Breast epithelium (tissue), 4 donors: Measurements from ENCODE around the gene CDON. TPM values are rescaled to one million over a fixed set of nuclear protein-coding genes. Genes with fewer than 3 reads are reported as not detected.
A peak's percentile ranks its signal among the peaks of the same experiment; 100 is the strongest.

ENCODE experiments used
- DNase-seq, 2 donors: peaks; one replicate each; pipeline ENCODE4 v3.0.0-alpha.2; 2019; ENCODE audit warnings: low spot score in 2 of 2
- H3K27ac ChIP-seq, 2 donors: fragments of 200-600 bp; sonication (generic) in 1 of 2; one replicate each; pipeline ENCODE4 v1.5.1; 2016 to 2019; ENCODE audit warnings: mild to moderate bottlenecking in 1 of 2
- H3K27me3 ChIP-seq, 2 donors: fragments of 200-600 bp; sonication (generic) in 1 of 2; one replicate each; pipeline versions ENCODE4 v1.5.1 to v1.6.0; 2017 to 2019; ENCODE audit warnings: control low read depth in 1 of 2, mild to moderate bottlenecking in 1 of 2
- H3K36me3 ChIP-seq: fragments of 200-600 bp; one replicate; pipeline ENCODE4 v1.5.1; 2019
- H3K4me1 ChIP-seq, 2 donors: fragments of 200-600 bp; sonication (generic); one replicate each; pipeline ENCODE4 v1.5.1; 2016 to 2019; ENCODE audit warnings: control low read depth in 1 of 2
- H3K4me3 ChIP-seq, 3 donors: fragments of 200-600 bp; sonication (generic); 1 replicate in 2 of 3; 2 replicates in 1 of 3; pipeline ENCODE4 v1.5.1; 2016 to 2019; ENCODE audit warnings: mild to moderate bottlenecking in 3 of 3, moderate library complexity in 2 of 3
- H3K9me3 ChIP-seq, 2 donors: fragments of 200-600 bp; sonication (generic) in 1 of 2; one replicate each; pipeline ENCODE4 v1.5.1; 2016 to 2019; ENCODE audit warnings: control low read depth in 1 of 2
- POLR2A ChIP-seq: fragments of 450-650 bp; IDR thresholded peaks from one replicate; pipeline ENCODE4 v1.6.1; 2016; ENCODE audit warnings: antibody characterized with exemption, mild to moderate bottlenecking, moderate library complexity
- POLR2AphosphoS5 ChIP-seq, 3 donors: sonication (generic); formaldehyde crosslinking; IDR thresholded peaks; one replicate each; pipeline ENCODE4 v1.6.1; 2017; ENCODE audit warnings: antibody characterized with exemption in 3 of 3
- intact Hi-C: fragments of 100-400 bp; cut with DNase I; formaldehyde crosslinking; loops from one replicate; pipeline ENCODE4 v1.15.1; 2023; ENCODE audit warnings: low total_unique reads
- total RNA-seq, 3 donors: library from RNA; depleted of rRNA; stranded (reverse); fragments of >200 nt; gene quantifications; one replicate each; pipeline ENCODE4 v1.1.0, GENCODE V29; 2016
- TF ChIP-seq, protein P1 (sequence below), 3 donors: fragments of 450-650 bp; IDR thresholded peaks; one replicate each; pipeline ENCODE4 v1.5.1; 2016 to 2017; ENCODE audit warnings: antibody characterized with exemption in 3 of 3, mild to moderate bottlenecking in 3 of 3, moderate library complexity in 3 of 3

The CDON gene
- total RNA-seq, 3 donors from 2014 or later, result 14.9 to 29.3 (median 26.5) TPM

DNA sequence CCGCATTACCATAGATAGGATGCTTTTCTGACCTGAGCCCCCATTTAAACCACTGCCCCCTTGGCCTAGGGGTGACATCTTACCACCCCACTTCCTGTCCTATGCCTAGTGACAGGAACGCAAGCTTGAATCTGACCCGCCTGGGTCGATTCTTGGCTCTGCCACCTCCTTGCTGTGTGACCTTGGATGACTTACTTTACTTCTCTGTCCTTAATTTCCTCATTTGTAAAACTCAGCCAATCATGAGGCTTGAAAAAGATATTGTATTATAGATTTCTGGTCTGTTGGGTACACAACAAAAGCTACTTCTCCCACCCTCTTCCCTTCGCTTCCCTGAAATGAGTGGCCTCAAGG lies 39.2 kb upstream of the CDON start:
- TF ChIP-seq, protein P1, sequence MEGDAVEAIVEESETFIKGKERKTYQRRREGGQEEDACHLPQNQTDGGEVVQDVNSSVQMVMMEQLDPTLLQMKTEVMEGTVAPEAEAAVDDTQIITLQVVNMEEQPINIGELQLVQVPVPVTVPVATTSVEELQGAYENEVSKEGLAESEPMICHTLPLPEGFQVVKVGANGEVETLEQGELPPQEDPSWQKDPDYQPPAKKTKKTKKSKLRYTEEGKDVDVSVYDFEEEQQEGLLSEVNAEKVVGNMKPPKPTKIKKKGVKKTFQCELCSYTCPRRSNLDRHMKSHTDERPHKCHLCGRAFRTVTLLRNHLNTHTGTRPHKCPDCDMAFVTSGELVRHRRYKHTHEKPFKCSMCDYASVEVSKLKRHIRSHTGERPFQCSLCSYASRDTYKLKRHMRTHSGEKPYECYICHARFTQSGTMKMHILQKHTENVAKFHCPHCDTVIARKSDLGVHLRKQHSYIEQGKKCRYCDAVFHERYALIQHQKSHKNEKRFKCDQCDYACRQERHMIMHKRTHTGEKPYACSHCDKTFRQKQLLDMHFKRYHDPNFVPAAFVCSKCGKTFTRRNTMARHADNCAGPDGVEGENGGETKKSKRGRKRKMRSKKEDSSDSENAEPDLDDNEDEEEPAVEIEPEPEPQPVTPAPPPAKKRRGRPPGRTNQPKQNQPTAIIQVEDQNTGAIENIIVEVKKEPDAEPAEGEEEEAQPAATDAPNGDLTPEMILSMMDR (IDR thresholded peaks at IDR 0.05), result no peak
- TF ChIP-seq POLR2AphosphoS5 (IDR thresholded peaks at IDR 0.05), result no peak
- TF ChIP-seq POLR2A, result no peak
- H3K4me3 ChIP-seq, result no peak overlapping the region
- H3K27ac ChIP-seq, result peak overlapping the region; percentile 44 to 85
- H3K4me1 ChIP-seq, result no peaks in the 10 kb centered on the region
- no peaks in the 10 kb centered on the region for H3K27me3 ChIP-seq
- DNase-seq, result no peak
- no peaks in the 10 kb centered on the region for H3K36me3 ChIP-seq
- intact Hi-C loops, result no loop called here
- no peaks in the 10 kb centered on the region for H3K9me3 ChIP-seq

DNA sequence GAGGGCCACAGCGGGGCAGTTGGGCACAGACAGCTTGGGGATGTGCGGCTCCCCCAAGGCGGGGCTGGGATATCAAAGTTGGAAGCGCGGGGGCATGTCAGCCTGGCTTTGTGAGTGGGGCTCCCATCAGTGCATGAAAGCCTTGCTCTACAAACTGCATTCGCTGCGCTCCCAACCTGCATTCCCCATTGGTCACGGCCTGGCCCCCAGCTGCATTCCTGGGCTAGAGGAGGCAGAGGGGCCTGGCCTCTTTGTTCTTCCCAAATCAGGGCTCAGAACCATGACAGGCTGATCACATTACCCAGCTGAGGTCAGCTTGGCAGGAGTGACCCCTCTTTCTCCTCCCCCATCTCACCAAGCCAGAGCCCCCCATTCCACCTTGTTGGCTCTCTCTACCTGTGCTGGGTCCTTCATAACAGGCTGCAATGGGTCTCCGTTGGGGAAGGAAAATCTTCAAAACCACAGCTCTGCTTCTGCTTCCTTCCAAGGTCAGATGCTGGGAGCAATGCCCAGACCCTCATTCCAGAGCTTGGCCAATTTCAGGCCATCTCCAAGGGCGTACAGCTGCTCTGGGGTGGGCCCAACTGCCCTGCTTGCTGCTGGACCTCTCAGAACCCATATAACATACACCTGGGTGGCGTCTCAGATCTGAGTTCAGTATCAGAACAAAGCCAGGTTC lies 38.7 kb upstream of the CDON start:
- H3K27me3 ChIP-seq, result no peaks in the 10 kb centered on the region
- H3K27ac ChIP-seq, result no peak overlapping the region

DNA sequence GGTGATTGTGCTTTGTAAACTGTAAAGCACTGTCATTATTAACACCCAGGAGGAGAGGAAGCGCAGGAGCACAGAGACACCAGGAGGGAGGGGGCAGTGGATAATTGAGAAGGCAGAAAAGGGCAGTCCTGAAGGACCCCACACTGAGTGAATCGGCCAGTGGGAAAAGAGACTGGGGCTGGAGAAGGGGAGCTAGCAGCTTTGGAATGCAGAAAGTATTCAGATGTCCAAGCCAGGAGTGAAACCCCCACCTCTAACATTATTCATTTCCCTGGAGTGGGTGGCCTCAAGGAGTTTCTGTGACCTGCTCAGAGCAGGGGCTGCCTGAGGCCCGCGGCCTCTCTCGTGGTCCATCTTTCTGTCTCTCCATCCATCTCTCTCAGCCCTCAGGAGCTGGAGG lies 38.0 kb upstream of the CDON start:
- no peak for TF ChIP-seq POLR2AphosphoS5 (IDR thresholded peaks at IDR 0.05)
- TF ChIP-seq, protein P1 (IDR thresholded peaks at IDR 0.05), result no peak
- no peak for TF ChIP-seq POLR2A
- Histone ChIP-seq H3K36me3 (no peaks in the 10 kb centered on the region), H3K27ac (no peak overlapping the region), H3K4me3 (no peak overlapping the region), H3K9me3 (no peaks in the 10 kb centered on the region), H3K4me1 (no peaks in the 10 kb centered on the region), H3K27me3 (no peaks in the 10 kb centered on the region)
- DNase-seq, result no peak
- intact Hi-C loops, result no loop called here

More for the DNA sequence above, 38.7 kb upstream of the CDON start:
- DNase-seq, result no peak
- Histone ChIP-seq H3K4me3 (no peak overlapping the region), H3K9me3 (no peaks in the 10 kb centered on the region), H3K4me1 (no peaks in the 10 kb centered on the region), H3K36me3 (no peaks in the 10 kb centered on the region)
- no peak for TF ChIP-seq POLR2A
- TF ChIP-seq, protein P1 (IDR thresholded peaks at IDR 0.05), result no peak
- no peak for TF ChIP-seq POLR2AphosphoS5 (IDR thresholded peaks at IDR 0.05)
- intact Hi-C loops, result no loop called here

DNA sequence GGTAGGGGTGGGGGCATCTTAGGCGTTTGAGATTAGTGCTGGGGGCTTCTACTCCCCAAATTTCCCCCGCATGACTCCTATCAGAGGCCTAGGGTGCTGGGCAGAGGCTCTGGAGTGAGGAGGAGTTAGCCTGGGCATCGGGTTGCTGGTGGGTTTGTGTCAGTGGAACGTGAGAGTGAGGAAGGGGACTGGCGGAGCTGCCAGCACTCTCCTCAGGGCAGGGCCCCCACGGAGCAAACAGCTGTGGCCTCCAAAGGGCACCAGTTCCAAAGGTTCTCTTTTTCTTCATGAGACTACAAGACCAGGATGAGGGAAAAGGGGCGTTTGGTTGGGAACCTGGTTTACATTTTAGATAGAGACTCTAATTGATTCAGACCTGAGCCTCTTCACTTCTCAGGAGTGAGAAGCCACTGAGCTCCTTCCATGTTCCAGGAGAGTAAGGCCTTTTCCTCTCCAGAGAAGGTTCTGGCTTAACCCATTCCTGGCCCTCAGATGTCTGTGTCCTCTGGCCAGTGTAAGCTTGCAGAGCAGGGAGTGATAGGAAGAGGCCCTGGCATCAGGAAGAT lies 35.6 kb upstream of the CDON start:
- TF ChIP-seq POLR2A (no peak), POLR2AphosphoS5 (IDR thresholded peaks at IDR 0.05) (no peak)
- TF ChIP-seq, protein P1 (IDR thresholded peaks at IDR 0.05), result no peak
- no peak overlapping the region for H3K4me3 ChIP-seq
- H3K27me3 ChIP-seq, result no peaks in the 10 kb centered on the region
- intact Hi-C loops, result no loop called here
- no peak for DNase-seq
- no peaks in the 10 kb centered on the region for H3K4me1 ChIP-seq
- no peaks in the 10 kb centered on the region for H3K36me3 ChIP-seq
- H3K27ac ChIP-seq, result no peak overlapping the region
- no peaks in the 10 kb centered on the region for H3K9me3 ChIP-seq

DNA sequence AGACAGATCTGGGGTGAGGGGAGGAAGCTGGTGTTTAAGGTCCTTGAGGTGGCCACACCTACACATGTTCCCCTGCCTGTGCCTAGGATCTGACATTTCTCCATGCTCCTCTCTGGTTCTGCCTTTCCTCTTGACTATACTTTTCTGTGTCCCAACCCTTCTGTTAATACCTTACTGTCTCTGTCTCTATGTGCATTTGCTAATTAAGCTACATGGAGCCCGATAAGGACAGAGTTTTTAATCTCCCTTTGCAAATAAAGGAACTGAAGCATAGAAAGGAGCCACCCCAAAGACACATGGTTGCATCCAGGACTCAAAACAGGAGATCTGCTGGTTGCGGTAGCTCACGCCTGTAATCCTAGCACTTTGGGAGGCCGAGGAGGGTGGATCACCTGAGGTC lies 33.1 kb upstream of the CDON start:
- intact Hi-C loops, result no loop called here
- H3K4me3 ChIP-seq, result no peak overlapping the region
- no peak for DNase-seq
- no peaks in the 10 kb centered on the region for H3K36me3 ChIP-seq
- no peak for TF ChIP-seq POLR2A
- no peak for TF ChIP-seq POLR2AphosphoS5 (IDR thresholded peaks at IDR 0.05)
- TF ChIP-seq, protein P1 (IDR thresholded peaks at IDR 0.05), result no peak
- H3K27ac ChIP-seq, result no peak overlapping the region
- H3K4me1 ChIP-seq, result no peaks in the 10 kb centered on the region
- H3K27me3 ChIP-seq, result no peaks in the 10 kb centered on the region
- no peaks in the 10 kb centered on the region for H3K9me3 ChIP-seq
